Karpas-422 (cell line): ENCODE results near the gene APP. TPM values are rescaled to one million over a fixed set of nuclear protein-coding genes. Genes with fewer than 3 reads are reported as not detected.
"Not testable (repeated sequence)": the region's sequence is repeated elsewhere in the genome, so short reads cannot be mapped to it uniquely, and the experiment has no call there.

Experiments used
- DNase-seq: peaks from one replicate; pipeline ENCODE4 v3.0.0-alpha.2; 2015
- H2AFZ ChIP-seq: fragments of 200-600 bp; sonication (generic); 2 replicates; pipeline ENCODE4 v1.6.1; 2014; ENCODE audit warnings: antibody characterized with exemption, low read length, mixed read lengths
- H3K27ac ChIP-seq: fragments of 200-600 bp; sonication (generic); 2 replicates; pipeline ENCODE4 v1.5.1; 2014; ENCODE audit warnings: mild to moderate bottlenecking, low read length, moderate library complexity
- H3K27me3 ChIP-seq: fragments of 200-600 bp; sonication (generic); 2 replicates; pipeline ENCODE4 v1.6.1; 2014; ENCODE audit warnings: low read length, mixed read lengths
- H3K36me3 ChIP-seq: fragments of 200-600 bp; sonication (generic); 2 replicates; pipeline ENCODE4 v1.6.1; 2014; ENCODE audit warnings: low read length, mixed read lengths; ENCODE audit not compliant: insufficient read depth
- H3K4me1 ChIP-seq: fragments of 200-600 bp; sonication (generic); 2 replicates; pipeline ENCODE4 v1.6.1; 2014; ENCODE audit warnings: mild to moderate bottlenecking, low read length, mixed read lengths
- H3K4me2 ChIP-seq: fragments of 200-600 bp; sonication (generic); 2 replicates; pipeline ENCODE4 v1.6.1; 2014; ENCODE audit warnings: low read length, low read depth, mild to moderate bottlenecking; ENCODE audit not compliant: poor library complexity, severe bottlenecking
- H3K4me3 ChIP-seq: fragments of 200-600 bp; sonication (generic); 2 replicates; pipeline ENCODE4 v1.5.1; 2014; ENCODE audit warnings: mild to moderate bottlenecking, antibody characterized with exemption, low read length, mixed read lengths
- H3K79me2 ChIP-seq: fragments of 200-600 bp; sonication (generic); 2 replicates; pipeline ENCODE4 v1.6.1; 2014; ENCODE audit warnings: mild to moderate bottlenecking, low read length, mixed read lengths
- H3K9ac ChIP-seq: fragments of 200-600 bp; sonication (generic); 2 replicates; pipeline ENCODE4 v1.6.0; 2014; ENCODE audit warnings: low read length
- H3K9me2 ChIP-seq: fragments of 200-600 bp; sonication (generic), shearing (Covaris generic); replicated peaks from 2 replicates; pipeline ENCODE4 v1.6.0; 2014; ENCODE audit warnings: mild to moderate bottlenecking, low read length, moderate library complexity; ENCODE audit not compliant: insufficient read depth
- H3K9me3 ChIP-seq: fragments of 300-700, 200-600 bp; sonication (generic); 2 replicates; pipeline ENCODE4 v1.6.1; 2014; ENCODE audit warnings: low read length, mixed read lengths
- H4K20me1 ChIP-seq: fragments of 200-600 bp; sonication (generic); 2 replicates; pipeline ENCODE4 v1.6.1; 2014; ENCODE audit warnings: mild to moderate bottlenecking, antibody characterized with exemption, low read length, low read depth; ENCODE audit not compliant: insufficient read depth
- total RNA-seq: library from RNA; depleted of rRNA; stranded (reverse); fragments of >200 nt; shearing (Covaris generic); gene quantifications from 2 replicates; pipeline ENCODE4 v1.2.3, GENCODE V29; 2014; ENCODE audit warnings: low replicate concordance

The APP gene
- total RNA-seq, 1 experiment from 2014 or later, result not detected

- H3K9ac ChIP-seq, H3K9me2 ChIP-seq, H3K27me3 ChIP-seq, H3K27ac ChIP-seq, H3K4me1 ChIP-seq, H4K20me1 ChIP-seq, H3K4me2 ChIP-seq, H3K9me3 ChIP-seq, H2AFZ ChIP-seq, H3K4me3 ChIP-seq, H3K79me2 ChIP-seq, H3K36me3 ChIP-seq, DNase-seq: not testable (repeated sequence)
These were observed 252.4 kb downstream of the APP start for GRCh38 chr21:25918152-25918551.

- H3K27ac ChIP-seq, result no peak overlapping the region
- no peaks in the 10 kb centered on the region for H3K27me3 ChIP-seq
- H4K20me1 ChIP-seq, result no peaks in the 10 kb centered on the region
- no peak for DNase-seq
- no peaks in the 10 kb centered on the region for H3K4me1 ChIP-seq
- H3K4me2 ChIP-seq, result no peak overlapping the region
- H3K9me3 ChIP-seq, result peaks cover 3% of the 10 kb centered on the region; the same call in 1 of the 2 replicates
- no peaks in the 10 kb centered on the region for H3K79me2 ChIP-seq
- H3K4me3 ChIP-seq, result no peak overlapping the region
- no peak overlapping the region for H3K9ac ChIP-seq
- no peaks in the 10 kb centered on the region for H3K9me2 ChIP-seq
- H3K36me3 ChIP-seq, result no peaks in the 10 kb centered on the region
- no peak overlapping the region for H2AFZ ChIP-seq
These were observed 254.3 kb downstream of the APP start for GRCh38 chr21:25916226-25916625.

- no peaks in the 10 kb centered on the region for H3K9me2 ChIP-seq
- H2AFZ ChIP-seq, result no peak overlapping the region
- peaks cover 3% of the 10 kb centered on the region; the same call in 1 of the 2 replicates for H3K9me3 ChIP-seq
- no peaks in the 10 kb centered on the region for H3K4me1 ChIP-seq
- H3K4me2 ChIP-seq, result no peak overlapping the region
- no peaks in the 10 kb centered on the region for H3K36me3 ChIP-seq
- H3K4me3 ChIP-seq, result no peak overlapping the region
- DNase-seq, result no peak
- H3K27me3 ChIP-seq, result no peaks in the 10 kb centered on the region
- no peaks in the 10 kb centered on the region for H4K20me1 ChIP-seq
- no peak overlapping the region for H3K27ac ChIP-seq
- no peak overlapping the region for H3K9ac ChIP-seq
- H3K79me2 ChIP-seq, result no peaks in the 10 kb centered on the region
These were observed 257.1 kb downstream of the APP start for GRCh38 chr21:25913479-25913878.

- no peak for DNase-seq
- Histone ChIP-seq H3K9ac (no peak overlapping the region), H3K79me2 (no peaks in the 10 kb centered on the region), H3K9me3 (no peaks in the 10 kb centered on the region), H3K4me3 (no peak overlapping the region), H3K27ac (no peak overlapping the region), H4K20me1 (no peaks in the 10 kb centered on the region), H3K4me1 (no peaks in the 10 kb centered on the region), H3K9me2 (no peaks in the 10 kb centered on the region), H3K4me2 (no peak overlapping the region), H3K27me3 (no peaks in the 10 kb centered on the region), H3K36me3 (no peaks in the 10 kb centered on the region), H2AFZ (no peak overlapping the region)
These were observed 258.2 kb downstream of the APP start for GRCh38 chr21:25912402-25912746.

- H3K27ac ChIP-seq, result no peak overlapping the region
- no peaks in the 10 kb centered on the region for H3K9me3 ChIP-seq
- H2AFZ ChIP-seq, result no peak overlapping the region
- no peak overlapping the region for H3K4me2 ChIP-seq
- H3K4me1 ChIP-seq, result no peaks in the 10 kb centered on the region
- H3K36me3 ChIP-seq, result no peaks in the 10 kb centered on the region
- H3K27me3 ChIP-seq, result no peaks in the 10 kb centered on the region
- no peaks in the 10 kb centered on the region for H4K20me1 ChIP-seq
- DNase-seq, result no peak
- H3K79me2 ChIP-seq, result no peaks in the 10 kb centered on the region
- no peak overlapping the region for H3K4me3 ChIP-seq
- no peak overlapping the region for H3K9ac ChIP-seq
- no peaks in the 10 kb centered on the region for H3K9me2 ChIP-seq
These were observed 258.7 kb downstream of the APP start for GRCh38 chr21:25911730-25912401.

- Histone ChIP-seq H3K4me1 (no peaks in the 10 kb centered on the region), H3K36me3 (no peaks in the 10 kb centered on the region), H3K27ac (no peak overlapping the region), H3K79me2 (no peaks in the 10 kb centered on the region), H3K9me2 (no peaks in the 10 kb centered on the region), H3K9me3 (no peaks in the 10 kb centered on the region), H2AFZ (no peak overlapping the region), H3K27me3 (no peaks in the 10 kb centered on the region), H4K20me1 (no peaks in the 10 kb centered on the region), H3K9ac (no peak overlapping the region), H3K4me3 (no peak overlapping the region), H3K4me2 (no peak overlapping the region)
- DNase-seq, result no peak
These were observed 259.8 kb downstream of the APP start for GRCh38 chr21:25910809-25911208.

- H3K79me2 ChIP-seq, result no peaks in the 10 kb centered on the region
- no peak for DNase-seq
- H3K4me3 ChIP-seq, result no peak overlapping the region
- H4K20me1 ChIP-seq, result no peaks in the 10 kb centered on the region
- no peaks in the 10 kb centered on the region for H3K9me2 ChIP-seq
- no peak overlapping the region for H3K27ac ChIP-seq
- no peaks in the 10 kb centered on the region for H3K9me3 ChIP-seq
- no peak overlapping the region for H3K4me2 ChIP-seq
- H3K27me3 ChIP-seq, result no peaks in the 10 kb centered on the region
- no peaks in the 10 kb centered on the region for H3K36me3 ChIP-seq
- no peak overlapping the region for H3K9ac ChIP-seq
- no peaks in the 10 kb centered on the region for H3K4me1 ChIP-seq
- no peak overlapping the region for H2AFZ ChIP-seq
These were observed 261.2 kb downstream of the APP start for GRCh38 chr21:25909341-25909740.

GRCh38 chr21:25908495-25908894 lies 262.1 kb downstream of the APP start:
- no peaks in the 10 kb centered on the region for H4K20me1 ChIP-seq
- no peak for DNase-seq
- no peaks in the 10 kb centered on the region for H3K27me3 ChIP-seq
- H3K4me2 ChIP-seq, result no peak overlapping the region
- H3K4me3 ChIP-seq, result no peak overlapping the region
- H3K79me2 ChIP-seq, result no peaks in the 10 kb centered on the region
- no peaks in the 10 kb centered on the region for H3K9me2 ChIP-seq
- H2AFZ ChIP-seq, result no peak overlapping the region
- H3K36me3 ChIP-seq, result no peaks in the 10 kb centered on the region
- H3K27ac ChIP-seq, result no peak overlapping the region
- H3K9ac ChIP-seq, result no peak overlapping the region
- peaks cover 7% of the 10 kb centered on the region for H3K4me1 ChIP-seq
- H3K9me3 ChIP-seq, result no peaks in the 10 kb centered on the region
